GM04503 (cell line): Measurements from ENCODE around the gene DAPK2.

Experiments used
- DNase-seq: peaks from one replicate; pipeline ENCODE4 v3.0.0-alpha.2; 2012; ENCODE audit warnings: low read depth

DAPK2 gene

GRCh38 chr15:63864186-63864585 is 182.1 kb downstream of the DAPK2 start:
- DNase-seq: no peak

GRCh38 chr15:63861946-63862517 is 184.3 kb downstream of the DAPK2 start:
- no peak for DNase-seq

- DNase-seq: no peak
Measured at GRCh38 chr15:63860555-63860954, 185.7 kb downstream of the DAPK2 start.

- no peak for DNase-seq
Measured at GRCh38 chr15:63860155-63860554, 186.1 kb downstream of the DAPK2 start.

- DNase-seq: no peak
Measured at GRCh38 chr15:63858881-63859280, 187.4 kb downstream of the DAPK2 start.

GRCh38 chr15:63858448-63858847 is 187.8 kb downstream of the DAPK2 start:
- DNase-seq: no peak

GRCh38 chr15:63857461-63857856 is 188.8 kb downstream of the DAPK2 start:
- no peak for DNase-seq
